H9 (cell line): Measurements from ENCODE around the gene B3GNT9. TPM values are rescaled to one million over a fixed set of nuclear protein-coding genes. Genes with fewer than 3 reads are reported as not detected.

ENCODE experiments used
- DNase-seq: peaks from one replicate; pipeline ENCODE4 v3.0.0-alpha.2; 2017
- H2AFZ ChIP-seq: one replicate; pipeline ENCODE4 v1.6.1; 2013; ENCODE audit warnings: mild to moderate bottlenecking, low read length, control low read depth, moderate library complexity
- H2AK5ac ChIP-seq: 2 replicates; pipeline ENCODE4 v1.6.1; 2013; ENCODE audit warnings: low read length, control low read depth, mixed read lengths; ENCODE audit not compliant: insufficient read length
- H2BK120ac ChIP-seq: one replicate; pipeline ENCODE4 v1.6.1; 2013; ENCODE audit warnings: low read depth, mild to moderate bottlenecking, low read length, control low read depth, inconsistent platforms; ENCODE audit not compliant: poor library complexity, severe bottlenecking
- H2BK12ac ChIP-seq: 2 replicates; pipeline ENCODE4 v1.6.1; 2013; ENCODE audit warnings: low read length, control low read depth, mixed read lengths, low read depth; ENCODE audit not compliant: insufficient read length
- H2BK15ac ChIP-seq: 2 replicates; pipeline ENCODE4 v1.6.1; 2013; ENCODE audit warnings: low read depth, low read length, control low read depth
- H2BK20ac ChIP-seq: one replicate; pipeline ENCODE4 v1.6.1; 2013; ENCODE audit warnings: low read depth, mild to moderate bottlenecking, low read length, control low read depth, inconsistent platforms; ENCODE audit not compliant: poor library complexity, severe bottlenecking
- H2BK5ac ChIP-seq: 2 replicates; pipeline ENCODE4 v1.6.1; 2013; ENCODE audit warnings: low read length, control low read depth, mixed read lengths; ENCODE audit not compliant: insufficient read length
- H3K14ac ChIP-seq: 2 replicates; pipeline ENCODE4 v1.6.1; 2013; ENCODE audit warnings: low read length, control low read depth; ENCODE audit not compliant: insufficient read depth
- H3K18ac ChIP-seq: 2 replicates; pipeline ENCODE4 v1.6.1; 2013; ENCODE audit warnings: low read depth, mild to moderate bottlenecking, mixed read lengths, low read length, control low read depth; ENCODE audit not compliant: insufficient read length
- H3K23ac ChIP-seq: 2 replicates; pipeline ENCODE4 v1.6.1; 2013; ENCODE audit warnings: low read length, control low read depth, mixed read lengths, low read depth; ENCODE audit not compliant: insufficient read length
- H3K23me2 ChIP-seq: 2 replicates; pipeline ENCODE4 v1.6.1; 2013; ENCODE audit warnings: low read depth, mild to moderate bottlenecking, mixed read lengths, low read length, control low read depth; ENCODE audit not compliant: insufficient read length, poor library complexity, severe bottlenecking
- H3K27ac ChIP-seq: 2 replicates; pipeline ENCODE4 v1.5.1; 2013; ENCODE audit warnings: low read length, control low read depth, mixed read lengths, low read depth; ENCODE audit not compliant: insufficient read length
- H3K27me3 ChIP-seq: 2 replicates; pipeline ENCODE4 v1.6.1; 2013; ENCODE audit warnings: low read length, control low read depth, inconsistent platforms; ENCODE audit not compliant: insufficient read depth
- H3K4ac ChIP-seq: 2 replicates; pipeline ENCODE4 v1.6.1; 2013; ENCODE audit warnings: low read depth, mild to moderate bottlenecking, control low read depth, inconsistent platforms, low read length, moderate library complexity
- H3K4me1 ChIP-seq: 2 replicates; pipeline ENCODE4 v1.6.1; 2013; ENCODE audit warnings: low read length, control low read depth, inconsistent platforms; ENCODE audit not compliant: insufficient read depth
- H3K4me2 ChIP-seq: 2 replicates; pipeline ENCODE4 v1.6.1; 2013; ENCODE audit warnings: low read length, control low read depth, mixed read lengths; ENCODE audit not compliant: insufficient read length, insufficient read depth
- H3K56ac ChIP-seq: 2 replicates; pipeline ENCODE4 v1.6.1; 2013; ENCODE audit warnings: low read depth, mild to moderate bottlenecking, mixed read lengths, low read length, control low read depth; ENCODE audit not compliant: insufficient read length
- H3K79me1 ChIP-seq: 2 replicates; pipeline ENCODE4 v1.6.1; 2013; ENCODE audit warnings: low read depth, mild to moderate bottlenecking, moderate library complexity, low read length, control low read depth, inconsistent platforms; ENCODE audit not compliant: insufficient read depth, poor library complexity, severe bottlenecking
- H3K79me2 ChIP-seq: 2 replicates; pipeline ENCODE4 v1.6.1; 2013; ENCODE audit warnings: low read length, control low read depth, inconsistent platforms; ENCODE audit not compliant: insufficient read depth
- H3K9ac ChIP-seq: 2 replicates; pipeline ENCODE4 v1.6.1; 2013; ENCODE audit warnings: low read length, control low read depth, mixed read lengths; ENCODE audit not compliant: insufficient read length; ENCODE audit errors: extremely low read depth
- H3K9me3 ChIP-seq: one replicate; pipeline ENCODE4 v1.6.1; 2013; ENCODE audit warnings: low read depth, low read length, inconsistent platforms; ENCODE audit not compliant: control insufficient read depth
- H3T11ph ChIP-seq: one replicate; pipeline ENCODE4 v1.6.1; 2013; ENCODE audit warnings: mild to moderate bottlenecking, low read length, control low read depth, inconsistent platforms
- H4K20me1 ChIP-seq: one replicate; pipeline ENCODE4 v1.6.1; 2013; ENCODE audit not compliant: control insufficient read depth, insufficient read length, insufficient read depth
- H4K5ac ChIP-seq: 2 replicates; pipeline ENCODE4 v1.6.1; 2013; ENCODE audit warnings: low read depth, mild to moderate bottlenecking, mixed read lengths, low read length, control low read depth; ENCODE audit not compliant: insufficient read length
- H4K8ac ChIP-seq: replicated peaks from 2 replicates; pipeline ENCODE4 v1.6.1; 2013; ENCODE audit warnings: low read length, control low read depth, mixed read lengths, low read depth; ENCODE audit not compliant: insufficient read length
- H4K91ac ChIP-seq: 2 replicates; pipeline ENCODE4 v1.6.1; 2013; ENCODE audit warnings: low read depth, mild to moderate bottlenecking, moderate library complexity, mixed read lengths, low read length, control low read depth; ENCODE audit not compliant: insufficient read length
- H3K27ac Mint-ChIP-seq, 3 experiments: 2 replicates in 2 of 3; 3 replicates in 1 of 3; pipeline ENCODE4 v1.8.0; 2020 to 2021; ENCODE audit warnings: mixed read lengths in 3 of 3, mild to moderate bottlenecking in 1 of 3, moderate library complexity in 1 of 3
- H3K27me3 Mint-ChIP-seq: 2 replicates; pipeline ENCODE4 v1.8.0; 2021; ENCODE audit warnings: low read depth, mild to moderate bottlenecking, moderate library complexity, mixed read lengths
- H3K36me3 Mint-ChIP-seq, 3 experiments: 2 replicates in 2 of 3; 3 replicates in 1 of 3; pipeline ENCODE4 v1.8.0; 2020 to 2021; ENCODE audit warnings: low read depth in 3 of 3, mixed read lengths in 3 of 3; ENCODE audit not compliant: insufficient read depth in 1 of 3
- H3K4me1 Mint-ChIP-seq, 2 experiments: 2 replicates each; pipeline ENCODE4 v1.8.0; 2020; ENCODE audit warnings: mixed read lengths in 2 of 2
- H3K4me3 Mint-ChIP-seq, 2 experiments: 2 replicates in 1 of 2; 3 replicates in 1 of 2; pipeline ENCODE4 v1.8.0; 2020 to 2021; ENCODE audit warnings: mild to moderate bottlenecking in 2 of 2, mixed read lengths in 2 of 2, moderate library complexity in 1 of 2
- H3K9me3 Mint-ChIP-seq, 2 experiments: 2 replicates in 1 of 2; 3 replicates in 1 of 2; pipeline ENCODE4 v1.8.0; 2020; ENCODE audit warnings: mild to moderate bottlenecking in 2 of 2, mixed read lengths in 2 of 2, moderate library complexity in 1 of 2
- WGBS: extraction: QIAGEN DNeasy Blood & Tissue Kit; methylation state at CpG from one replicate; pipeline ENCODE4 v1.1.7; 2013; ENCODE audit warnings: missing lambda C conversion rate, low lambda C conversion rate, mixed read lengths; ENCODE audit not compliant: insufficient read length; ENCODE audit errors: extremely low coverage; 5-methylcytosine and 5-hydroxymethylcytosine counted together
- total RNA-seq: library from RNA; stranded (reverse); gene quantifications from 2 replicates; pipeline ENCODE4 v1.2.1, GENCODE V29; 2021
- TF ChIP-seq, protein P1 (sequence below): fragments of 200-600 bp; sonication (generic); conservative IDR thresholded peaks from 3 replicates; pipeline ENCODE4 v1.8.0; 2021; ENCODE audit warnings: antibody characterized with exemption, mild to moderate bottlenecking

B3GNT9 gene
- total RNA-seq, 1 experiment from 2014 or later = 11.2 TPM

DNA sequence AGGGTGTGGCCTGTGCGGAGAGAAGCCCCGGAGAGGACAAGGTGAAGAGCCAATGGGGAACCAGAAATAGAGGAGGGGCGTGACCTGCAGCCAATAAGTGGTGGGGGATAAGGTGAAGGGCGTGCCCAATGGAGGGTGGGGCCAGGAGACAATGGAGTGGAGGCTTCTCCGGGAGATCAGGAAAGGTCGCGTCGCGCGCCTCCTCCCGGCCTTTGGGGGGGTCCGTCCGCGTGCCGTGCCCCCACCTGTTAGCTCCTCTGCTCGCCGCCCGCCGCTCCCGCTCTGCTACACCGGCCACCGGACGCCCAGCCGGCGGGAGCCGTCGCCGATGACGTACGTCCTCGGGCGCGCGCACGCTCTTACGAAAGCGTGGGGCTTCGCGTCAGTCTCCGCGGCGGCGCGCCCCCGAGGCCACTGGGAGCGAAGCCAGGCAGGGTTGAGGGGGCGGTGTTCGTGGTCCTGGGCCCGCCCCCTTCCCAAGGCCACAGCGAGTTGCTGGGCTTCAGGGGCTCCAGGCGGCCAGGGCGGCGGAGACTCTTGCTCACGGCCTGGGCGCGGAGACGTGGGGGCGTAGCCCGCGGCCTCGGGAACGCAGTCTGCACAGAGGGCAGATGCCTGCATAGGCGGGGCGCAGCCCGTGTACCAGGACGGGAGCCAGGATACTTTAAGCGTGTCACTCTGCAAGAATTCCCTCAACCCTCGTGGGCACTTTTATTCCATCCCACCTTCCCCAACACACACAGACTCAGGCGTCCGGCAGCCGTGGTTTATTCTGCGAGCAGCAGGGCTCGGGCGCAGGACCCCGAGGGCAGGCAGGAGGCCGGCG is 33.0 kb upstream of the B3GNT9 start, which contains the start of gene MATCAP1:
Gene MATCAP1, minus strand, starts transcription at position 337 of the 826 bp plus-strand sequence. CDS start 3,353 bp downstream, outside the sequence.
- peaks cover 33% of the 10 kb centered on the region for H3K27me3 Mint-ChIP-seq
- H3K9me3 Mint-ChIP-seq = no peaks in the 10 kb centered on the region; a peak in 1 of 5 replicates
- H3K18ac ChIP-seq = peak within 1 kb of the TSS; percentile 97
- H2BK20ac ChIP-seq = no peak within 1 kb of the TSS
- H4K20me1 ChIP-seq = no peaks in the 10 kb centered on the region
- H3K36me3 Mint-ChIP-seq = peaks cover 0 to 3% (median 0%) of the 10 kb centered on the region in 3 experiments; a peak in 1 of 7 replicates
- no peak within 1 kb of the TSS for H3K27ac Mint-ChIP-seq
- no peaks in the 10 kb centered on the region for H3K9me3 ChIP-seq
- no CpG with 5 or more reads among the region's 77 CpGs for WGBS
- H2AFZ ChIP-seq = no peak within 1 kb of the TSS
- H2AK5ac ChIP-seq = no peak within 1 kb of the TSS
- no peak within 1 kb of the TSS for H4K91ac ChIP-seq
- H3K27ac ChIP-seq = no peak within 1 kb of the TSS
- H2BK12ac ChIP-seq = no peak within 1 kb of the TSS
- peak within 1 kb of the TSS; percentile 98; the same call in 1 of the 2 replicates for H3K14ac ChIP-seq
- no peak within 1 kb of the TSS for H4K8ac ChIP-seq
- peak; percentile 97 for DNase-seq
- H2BK5ac ChIP-seq = no peak within 1 kb of the TSS
- H3K9ac ChIP-seq = peak within 1 kb of the TSS; percentile 12
- no peak within 1 kb of the TSS for H3K4ac ChIP-seq
- peaks cover 4% of the 10 kb centered on the region; the same call in 1 of the 2 replicates for H3K27me3 ChIP-seq
- TF ChIP-seq, protein P1, sequence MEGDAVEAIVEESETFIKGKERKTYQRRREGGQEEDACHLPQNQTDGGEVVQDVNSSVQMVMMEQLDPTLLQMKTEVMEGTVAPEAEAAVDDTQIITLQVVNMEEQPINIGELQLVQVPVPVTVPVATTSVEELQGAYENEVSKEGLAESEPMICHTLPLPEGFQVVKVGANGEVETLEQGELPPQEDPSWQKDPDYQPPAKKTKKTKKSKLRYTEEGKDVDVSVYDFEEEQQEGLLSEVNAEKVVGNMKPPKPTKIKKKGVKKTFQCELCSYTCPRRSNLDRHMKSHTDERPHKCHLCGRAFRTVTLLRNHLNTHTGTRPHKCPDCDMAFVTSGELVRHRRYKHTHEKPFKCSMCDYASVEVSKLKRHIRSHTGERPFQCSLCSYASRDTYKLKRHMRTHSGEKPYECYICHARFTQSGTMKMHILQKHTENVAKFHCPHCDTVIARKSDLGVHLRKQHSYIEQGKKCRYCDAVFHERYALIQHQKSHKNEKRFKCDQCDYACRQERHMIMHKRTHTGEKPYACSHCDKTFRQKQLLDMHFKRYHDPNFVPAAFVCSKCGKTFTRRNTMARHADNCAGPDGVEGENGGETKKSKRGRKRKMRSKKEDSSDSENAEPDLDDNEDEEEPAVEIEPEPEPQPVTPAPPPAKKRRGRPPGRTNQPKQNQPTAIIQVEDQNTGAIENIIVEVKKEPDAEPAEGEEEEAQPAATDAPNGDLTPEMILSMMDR = no peak
- H4K5ac ChIP-seq = no peak within 1 kb of the TSS
- no peak within 1 kb of the TSS for H3K23ac ChIP-seq
- H3K56ac ChIP-seq = no peak within 1 kb of the TSS
- H2BK120ac ChIP-seq = no peak within 1 kb of the TSS
- H3T11ph ChIP-seq = no peak within 1 kb of the TSS
- peak within 1 kb of the TSS; percentile 75 for H3K4me2 ChIP-seq
- H3K23me2 ChIP-seq = peaks cover 12% of the 10 kb centered on the region
- no peak within 1 kb of the TSS for H2BK15ac ChIP-seq
- no peaks in the 10 kb centered on the region for H3K79me1 ChIP-seq
- peak within 1 kb of the TSS; percentile 63 to 73; a peak in 4 of 5 replicates for H3K4me3 Mint-ChIP-seq
- H3K79me2 ChIP-seq = no peaks in the 10 kb centered on the region
- H3K4me1 Mint-ChIP-seq = peaks cover 16% of the 10 kb centered on the region in 2 experiments
- H3K4me1 ChIP-seq = peaks cover 6% of the 10 kb centered on the region; the same call in 1 of the 2 replicates
